NCI-H2196 treated with DMSO at 0.1 percent for 48 hours (cell line): Measurements from ENCODE around the gene CREM.

Experiments used
- DNase-seq: peaks from one replicate; lab custom pipeline; 2025; ENCODE audit not compliant: unreplicated experiment; lab: John Stamatoyannopoulos, UW

The CREM gene

DNA sequence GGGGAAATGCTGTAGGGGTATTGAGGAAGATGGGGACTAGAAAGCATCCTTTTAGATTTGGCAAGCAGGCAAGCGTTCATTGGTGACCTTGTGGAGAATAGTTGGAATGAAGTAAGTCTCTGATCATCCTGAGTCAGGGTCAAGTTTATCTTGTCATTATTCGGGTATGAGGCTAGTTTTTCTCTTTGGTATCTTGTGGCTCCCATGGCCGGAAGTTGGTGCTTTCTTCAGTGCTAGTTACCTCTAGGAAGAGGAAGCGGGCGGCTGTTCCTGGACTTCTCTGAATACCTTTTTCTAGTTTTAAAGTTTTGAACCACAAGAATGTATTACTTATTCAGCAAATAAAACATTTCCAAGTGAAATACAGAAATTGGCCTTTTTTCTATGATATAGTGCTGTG lies 9.2 kb downstream of the CREM start:
- no peak for DNase-seq

- no peak for DNase-seq
These were observed 9.7 kb downstream of the CREM start for GRCh38 chr10:35136263-35136815.

DNA sequence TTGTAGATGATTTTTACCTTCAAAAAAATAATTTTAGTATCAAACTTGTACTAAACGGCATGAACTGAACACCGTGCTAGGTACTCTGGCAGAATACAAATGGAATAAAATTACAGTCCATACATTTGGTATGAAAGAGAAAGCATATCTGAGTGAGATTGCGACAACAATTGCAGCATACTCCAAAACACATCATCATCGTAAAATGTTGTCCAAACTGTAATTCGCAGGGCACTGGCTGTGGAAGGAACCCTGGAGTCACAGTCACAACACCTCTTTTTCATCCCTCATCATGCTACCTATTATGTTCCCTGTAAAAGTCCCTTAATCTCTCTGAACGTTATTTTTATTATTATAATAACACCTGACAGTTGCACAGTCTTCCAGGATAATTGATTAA lies 13.5 kb downstream of the CREM start:
- DNase-seq, result no peak

DNA sequence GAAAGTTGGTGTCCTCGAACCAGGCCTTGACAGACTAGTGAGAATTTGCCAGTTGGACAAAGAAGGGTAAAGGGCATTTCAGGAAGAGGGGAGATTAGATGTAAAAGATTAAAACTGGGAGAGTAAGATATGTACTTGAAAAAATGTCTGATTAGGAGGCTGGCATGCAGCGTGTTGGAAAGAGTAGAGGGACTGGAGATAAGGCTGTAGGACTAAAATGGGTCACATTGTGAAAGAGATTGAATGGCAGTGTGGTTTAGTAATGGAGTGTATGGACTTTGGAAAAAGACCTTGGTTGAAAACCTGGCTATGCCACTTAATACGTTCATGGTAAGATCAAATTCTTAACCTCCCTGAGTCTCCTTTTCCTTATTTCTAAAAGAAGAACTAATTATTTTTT lies 14.1 kb downstream of the CREM start:
- no peak for DNase-seq

DNA sequence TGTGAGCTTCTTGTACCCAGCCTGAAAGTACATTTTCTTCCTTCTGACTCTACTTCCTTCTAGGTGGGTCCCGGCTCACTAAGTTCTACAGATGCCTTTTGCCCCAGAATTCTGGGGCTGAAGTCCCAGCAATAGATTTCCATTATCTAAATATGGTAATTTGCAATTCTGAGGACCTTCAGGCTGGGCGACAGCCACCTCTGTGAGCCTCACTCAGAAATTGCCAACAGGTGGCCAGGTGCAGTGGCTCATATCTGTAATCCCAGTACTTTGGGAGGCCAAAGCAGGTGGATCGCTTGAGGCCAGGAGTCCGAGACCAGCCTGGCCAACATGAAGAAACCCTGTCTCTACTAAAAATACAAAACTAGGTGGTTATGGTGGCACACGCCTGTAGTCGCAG lies 23.7 kb downstream of the CREM start:
- no peak for DNase-seq

- no peak for DNase-seq
These were observed 26.3 kb downstream of the CREM start for GRCh38 chr10:35152992-35153391.

GRCh38 chr10:35153716-35154115 lies 27.1 kb downstream of the CREM start:
- no peak for DNase-seq

DNA sequence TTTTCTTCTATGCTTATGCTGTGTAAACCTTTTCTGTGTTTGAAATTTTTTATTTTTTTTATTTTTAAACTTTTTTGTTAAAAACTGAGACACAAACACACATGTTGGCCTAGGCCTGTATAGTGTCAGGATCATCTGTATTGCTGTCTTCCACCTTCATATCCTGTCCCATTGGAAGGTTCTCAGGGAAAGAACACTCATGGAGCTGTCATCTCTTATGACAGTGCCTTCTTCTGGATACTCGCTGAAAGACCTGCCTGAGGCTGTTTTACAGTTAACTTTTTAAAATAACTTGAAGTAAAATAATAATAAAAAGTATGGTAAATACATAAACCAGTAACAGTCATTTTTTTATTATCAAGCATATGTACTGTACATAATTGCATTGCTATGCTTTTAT lies 34.1 kb downstream of the CREM start:
- DNase-seq, result no peak

GRCh38 chr10:35161906-35162305 lies 35.3 kb downstream of the CREM start:
- DNase-seq, result no peak

DNA sequence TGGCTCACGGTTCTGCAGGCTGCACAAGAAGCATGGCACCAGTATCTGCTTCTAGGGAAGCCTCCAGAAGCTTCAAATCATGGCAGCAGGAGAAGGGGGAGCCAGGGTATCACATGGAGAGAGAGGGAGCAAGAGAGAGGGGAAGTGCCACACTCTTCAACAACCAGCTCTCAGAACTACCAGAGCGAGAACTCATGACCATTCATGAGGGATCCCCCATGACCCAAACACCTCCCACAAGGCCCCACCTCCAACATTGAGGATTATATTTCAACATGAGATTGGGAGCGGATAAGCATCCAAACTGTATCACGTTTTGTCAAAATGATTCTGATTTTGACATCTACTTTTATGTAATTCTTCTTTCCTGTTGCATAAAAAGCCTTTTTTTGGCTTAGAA lies 38.5 kb downstream of the CREM start:
- no peak for DNase-seq

- no peak for DNase-seq
These were observed 39.2 kb downstream of the CREM start for GRCh38 chr10:35165811-35166210.

GRCh38 chr10:35166607-35167006 lies 40.0 kb downstream of the CREM start:
- no peak for DNase-seq

- no peak for DNase-seq
These were observed 40.7 kb downstream of the CREM start for GRCh38 chr10:35167342-35167741.

- DNase-seq, result no peak
These were observed 45.5 kb downstream of the CREM start for GRCh38 chr10:35172146-35172545.

DNA sequence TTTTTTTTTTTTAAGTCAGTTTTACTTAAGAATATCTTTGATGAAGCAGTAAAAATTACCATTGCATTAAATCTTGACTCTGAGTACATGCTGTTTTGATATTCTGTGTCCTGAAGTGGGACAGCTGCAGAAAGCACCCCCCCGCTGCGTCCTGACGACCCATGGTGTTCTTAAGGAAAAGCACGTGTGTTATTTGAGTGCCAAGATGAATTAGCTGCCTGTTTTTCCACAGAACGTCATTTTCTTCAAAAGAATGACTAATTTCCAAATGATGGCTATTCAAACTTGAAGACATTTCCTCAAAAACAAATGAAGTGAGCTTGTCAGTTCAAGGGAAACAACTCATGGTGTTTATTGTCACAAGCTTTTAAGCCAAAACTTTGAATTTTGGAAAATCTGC lies 45.9 kb downstream of the CREM start:
- DNase-seq, result no peak

- no peak for DNase-seq
These were observed 51.7 kb downstream of the CREM start for GRCh38 chr10:35178331-35178730.

GRCh38 chr10:35182631-35183510 lies 56.2 kb downstream of the CREM start:
- no peak for DNase-seq

DNA sequence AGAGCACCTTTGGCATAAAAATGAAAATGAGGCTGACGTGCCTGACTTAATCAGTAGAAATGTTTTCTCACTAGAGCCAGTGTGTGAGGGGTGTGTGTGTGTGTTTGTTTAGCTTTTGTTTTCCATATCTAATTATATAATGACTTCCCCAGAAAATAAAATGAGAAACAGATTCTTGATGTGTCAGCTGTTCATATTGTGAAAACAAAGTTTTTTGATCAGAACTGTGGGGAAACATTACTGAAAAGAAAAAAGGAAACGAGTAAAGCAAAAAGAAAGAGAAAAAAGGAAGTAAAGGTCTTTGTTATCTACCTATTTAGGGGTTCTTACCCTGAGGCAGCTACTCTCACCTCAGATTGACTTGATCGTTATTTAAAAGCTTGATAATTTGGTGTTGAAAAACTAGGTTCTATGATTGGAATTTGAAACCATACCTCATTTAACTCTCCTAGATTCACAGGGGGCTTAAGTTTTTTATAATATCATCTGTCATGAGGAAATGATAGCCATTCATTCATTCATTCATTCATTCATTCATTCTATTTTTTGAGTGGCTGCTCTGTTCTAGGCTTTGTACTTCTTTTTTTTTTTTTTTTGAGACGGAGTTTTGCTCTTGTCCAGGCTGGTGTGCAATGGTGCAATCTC lies 58.0 kb downstream of the CREM start:
- no peak for DNase-seq

DNA sequence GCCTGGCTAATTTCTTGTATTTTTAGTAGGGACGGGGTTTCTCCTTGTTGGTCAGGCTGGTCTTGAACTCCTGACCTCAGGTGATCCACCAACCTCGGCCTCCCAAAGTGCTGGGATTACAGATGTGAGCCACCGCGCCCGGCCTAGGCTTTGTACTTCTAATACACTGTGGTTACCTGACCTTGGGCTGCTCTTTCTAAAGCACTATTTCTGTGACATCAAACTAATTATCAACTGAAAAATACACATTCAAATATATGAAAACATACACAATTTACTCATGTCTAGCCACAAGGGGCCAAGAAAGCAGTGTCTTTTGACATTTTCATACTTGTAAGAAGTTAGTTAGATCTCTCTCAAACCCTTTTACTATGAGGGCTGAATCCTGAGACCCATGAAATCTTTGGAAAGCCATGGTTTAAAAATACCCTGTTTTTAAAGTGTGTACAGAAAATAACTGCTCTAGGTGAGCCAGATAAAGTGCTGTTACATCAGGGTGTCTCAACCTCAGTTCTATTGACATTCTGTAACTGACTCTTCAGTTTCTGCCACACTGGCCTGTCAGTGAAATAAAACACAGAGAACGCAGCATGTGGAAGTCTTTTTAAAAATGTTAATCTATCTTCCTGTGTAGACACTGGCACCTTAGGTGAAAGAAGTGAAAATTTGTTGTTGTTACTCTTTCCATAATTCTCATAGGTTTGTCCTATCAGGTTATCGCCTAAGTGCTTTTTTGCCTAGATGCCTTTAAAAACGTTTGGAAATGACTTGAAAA lies 58.8 kb downstream of the CREM start:
- no peak for DNase-seq

GRCh38 chr10:35188954-35189353 lies 62.3 kb downstream of the CREM start:
- DNase-seq, result no peak

- no peak for DNase-seq
These were observed 64.9 kb downstream of the CREM start for GRCh38 chr10:35191523-35191922.
